OCI-LY7 (cell line): ENCODE measurements around the gene DNAJB14. TPM values are rescaled to one million over a fixed set of nuclear protein-coding genes. Genes with fewer than 3 reads are reported as not detected.

ENCODE experiments used
- BruUV-seq: library from RNA; stranded (reverse); fragments of 400-500 nt; replicated peaks from 2 replicates; lab custom pipeline; 2021; lab: Mats Ljungman, UMichigan
- CTCF ChIA-PET: fragments of 300-600 bp; sonication (Branson Sonifier 250); formaldehyde crosslinking; loops from one replicate; lab custom pipeline; 2022; ENCODE audit warnings: antibody characterized with exemption; ENCODE audit not compliant: unreplicated experiment; lab: Charles Lee
- POLR2A ChIA-PET: fragments of 300-600 bp; sonication (Branson Sonifier 250); formaldehyde crosslinking; loops from one replicate; lab custom pipeline; 2022; ENCODE audit warnings: antibody characterized with exemption; lab: Charles Lee
- DNase-seq: peaks from one replicate; pipeline ENCODE4 v3.0.0-alpha.2; 2015; ENCODE audit warnings: low spot score
- H2AFZ ChIP-seq: fragments of 200-600 bp; sonication (generic), shearing (Covaris generic); 2 replicates; pipeline ENCODE4 v1.6.1; 2014; ENCODE audit warnings: mild to moderate bottlenecking, antibody characterized with exemption, low read length, moderate library complexity
- H3K27ac ChIP-seq: fragments of 200-600 bp; sonication (generic); 2 replicates; pipeline ENCODE4 v1.5.1; 2014; ENCODE audit warnings: mixed run types, low read depth, mild to moderate bottlenecking, moderate library complexity, low read length, inconsistent platforms; ENCODE audit not compliant: poor library complexity, severe bottlenecking
- H3K36me3 ChIP-seq: fragments of 200-600 bp; sonication (generic); 2 replicates; pipeline ENCODE4 v1.6.1; 2014; ENCODE audit warnings: mild to moderate bottlenecking, antibody characterized with exemption, low read length, moderate library complexity, mixed read lengths; ENCODE audit not compliant: insufficient read depth
- H3K4me1 ChIP-seq: fragments of 200-600 bp; sonication (generic); 2 replicates; pipeline ENCODE4 v1.5.1; 2014; ENCODE audit warnings: mild to moderate bottlenecking, low read length; ENCODE audit not compliant: insufficient read depth, poor library complexity, severe bottlenecking
- H3K4me2 ChIP-seq: fragments of 200-600 bp; sonication (generic); 2 replicates; pipeline ENCODE4 v1.6.1; 2014; ENCODE audit warnings: mild to moderate bottlenecking, low read length
- H3K4me3 ChIP-seq: fragments of 200-600 bp; sonication (generic); 2 replicates; pipeline ENCODE4 v1.5.1; 2014; ENCODE audit warnings: mild to moderate bottlenecking, low read depth, low read length; ENCODE audit not compliant: poor library complexity, severe bottlenecking
- H3K79me2 ChIP-seq: fragments of 200-600 bp; sonication (generic); 2 replicates; pipeline ENCODE4 v1.6.1; 2016; ENCODE audit warnings: low read depth, mild to moderate bottlenecking, low read length, moderate library complexity, mixed read lengths; ENCODE audit not compliant: insufficient read depth
- H3K9me2 ChIP-seq: fragments of 200-600 bp; sonication (generic); 2 replicates; pipeline ENCODE4 v1.6.1; 2016; ENCODE audit warnings: mild to moderate bottlenecking, low read length, mixed read lengths; ENCODE audit not compliant: insufficient read depth
- H3K9me3 ChIP-seq: fragments of 200-600 bp; sonication (generic); 2 replicates; pipeline ENCODE4 v1.6.1; 2014; ENCODE audit warnings: mild to moderate bottlenecking, mixed run types, low read length, mixed read lengths
- H4K20me1 ChIP-seq: fragments of 200-600 bp; sonication (generic); 2 replicates; pipeline ENCODE4 v1.6.1; 2014; ENCODE audit warnings: mild to moderate bottlenecking, antibody characterized with exemption, low read length, moderate library complexity, mixed read lengths; ENCODE audit not compliant: insufficient read depth
- EZH2phosphoT487 ChIP-seq: fragments of 200-600 bp; sonication (generic); IDR thresholded peaks from 2 replicates; pipeline ENCODE4 v1.6.1; 2018; ENCODE audit warnings: low read depth, borderline replicate concordance, mild to moderate bottlenecking, mixed run types, antibody characterized with exemption, low read length, moderate library complexity, mixed read lengths
- intact Hi-C: fragments of 100-400 bp; cut with micrococcal nuclease; formaldehyde crosslinking; loops from one replicate; pipeline ENCODE4 v1.10.0; 2022; ENCODE audit not compliant: unreplicated experiment
- total RNA-seq, 2 experiments: library from RNA; depleted of rRNA in 1 of 2; stranded (reverse); fragments of >200 nt in 1 of 2; shearing (Covaris generic) in 1 of 2; gene quantifications; 2 replicates each; pipeline ENCODE4 v1.2.3, GENCODE V29; 2014 to 2022
- TF ChIP-seq, protein P1 (sequence below): fragments of 200-600 bp; sonication (generic); conservative IDR thresholded peaks from 2 replicates; pipeline ENCODE4 v1.5.1; 2014; ENCODE audit warnings: mild to moderate bottlenecking, antibody characterized with exemption, low read length, moderate library complexity, mixed read lengths

DNAJB14 gene
- total RNA-seq, 2 experiments from 2014 or later, result 13.3 to 44.9 TPM

GRCh38 chr4:99875071-99875470 is 71.3 kb downstream of the DNAJB14 start:
- no peak for DNase-seq
- H3K79me2 ChIP-seq, result no peaks in the 10 kb centered on the region
- no peak overlapping the region for H3K27ac ChIP-seq
- H4K20me1 ChIP-seq, result no peaks in the 10 kb centered on the region
- ChIA-PET CTCF (no interaction called here), POLR2A (interaction anchor here (1.5 kb wide), 1 partner anchor 29 kb away, joined by 4 read pairs; no protein-coding TSS in a partner anchor)
- H3K9me3 ChIP-seq, result no peaks in the 10 kb centered on the region
- H3K4me3 ChIP-seq, result no peak overlapping the region
- H3K4me1 ChIP-seq, result no peaks in the 10 kb centered on the region
- no peak overlapping the region for H3K4me2 ChIP-seq
- no peak overlapping the region for H2AFZ ChIP-seq
- BruUV-seq, result no TSS peak
- no peaks in the 10 kb centered on the region for H3K9me2 ChIP-seq
- peaks cover 61% of the 10 kb centered on the region for H3K36me3 ChIP-seq
- TF ChIP-seq EZH2phosphoT487, result no peak
- TF ChIP-seq, protein P1, sequence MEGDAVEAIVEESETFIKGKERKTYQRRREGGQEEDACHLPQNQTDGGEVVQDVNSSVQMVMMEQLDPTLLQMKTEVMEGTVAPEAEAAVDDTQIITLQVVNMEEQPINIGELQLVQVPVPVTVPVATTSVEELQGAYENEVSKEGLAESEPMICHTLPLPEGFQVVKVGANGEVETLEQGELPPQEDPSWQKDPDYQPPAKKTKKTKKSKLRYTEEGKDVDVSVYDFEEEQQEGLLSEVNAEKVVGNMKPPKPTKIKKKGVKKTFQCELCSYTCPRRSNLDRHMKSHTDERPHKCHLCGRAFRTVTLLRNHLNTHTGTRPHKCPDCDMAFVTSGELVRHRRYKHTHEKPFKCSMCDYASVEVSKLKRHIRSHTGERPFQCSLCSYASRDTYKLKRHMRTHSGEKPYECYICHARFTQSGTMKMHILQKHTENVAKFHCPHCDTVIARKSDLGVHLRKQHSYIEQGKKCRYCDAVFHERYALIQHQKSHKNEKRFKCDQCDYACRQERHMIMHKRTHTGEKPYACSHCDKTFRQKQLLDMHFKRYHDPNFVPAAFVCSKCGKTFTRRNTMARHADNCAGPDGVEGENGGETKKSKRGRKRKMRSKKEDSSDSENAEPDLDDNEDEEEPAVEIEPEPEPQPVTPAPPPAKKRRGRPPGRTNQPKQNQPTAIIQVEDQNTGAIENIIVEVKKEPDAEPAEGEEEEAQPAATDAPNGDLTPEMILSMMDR, result no peak
- intact Hi-C loops, result no loop called here

- Histone ChIP-seq H3K4me1 (no peaks in the 10 kb centered on the region), H3K9me2 (no peaks in the 10 kb centered on the region), H3K27ac (no peak overlapping the region), H3K36me3 (peaks cover 66% of the 10 kb centered on the region), H3K9me3 (no peaks in the 10 kb centered on the region), H4K20me1 (no peaks in the 10 kb centered on the region), H3K4me3 (no peak overlapping the region), H3K4me2 (no peak overlapping the region), H2AFZ (no peak overlapping the region), H3K79me2 (no peaks in the 10 kb centered on the region)
- no peak for TF ChIP-seq EZH2phosphoT487
- TF ChIP-seq, protein P1, result no peak
- CTCF ChIA-PET, result no interaction called here
- intact Hi-C loops, result no loop called here
- no TSS peak for BruUV-seq
- POLR2A ChIA-PET, result no interaction called here
- no peak for DNase-seq
These were observed 73.8 kb downstream of the DNAJB14 start for GRCh38 chr4:99872570-99872969.

DNA sequence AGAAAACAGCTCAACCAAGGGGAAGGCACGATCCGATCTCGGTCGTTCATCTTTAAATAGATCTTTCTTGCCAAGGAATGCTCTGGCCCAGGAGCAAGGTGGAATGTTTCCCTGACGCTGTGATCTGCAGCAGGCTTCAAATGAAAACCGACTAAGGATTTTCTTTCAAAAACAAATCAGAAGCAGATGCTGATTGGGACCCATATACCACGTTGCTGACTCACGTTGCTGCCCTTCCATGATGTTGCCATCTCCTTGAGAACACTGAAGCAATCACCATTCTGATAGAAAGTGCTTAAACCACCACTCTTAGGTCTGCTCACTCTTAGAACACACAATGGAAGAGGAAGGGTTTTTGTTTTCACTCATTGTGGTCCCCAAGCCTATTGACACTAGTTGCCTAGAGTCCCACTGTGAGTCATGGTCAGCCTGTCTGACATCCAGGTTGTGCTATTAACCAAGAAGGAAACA is 78.3 kb downstream of the DNAJB14 start:
- ChIA-PET CTCF (no interaction called here), POLR2A (interaction anchor here (0.6 kb wide), 1 partner anchor 11 kb away, joined by 5 read pairs; no protein-coding TSS in a partner anchor)
- Histone ChIP-seq H3K9me2 (no peaks in the 10 kb centered on the region), H3K36me3 (peaks cover 92% of the 10 kb centered on the region), H4K20me1 (no peaks in the 10 kb centered on the region), H3K9me3 (no peaks in the 10 kb centered on the region), H2AFZ (no peak overlapping the region), H3K4me2 (no peak overlapping the region), H3K79me2 (no peaks in the 10 kb centered on the region), H3K4me1 (no peaks in the 10 kb centered on the region), H3K4me3 (no peak overlapping the region), H3K27ac (no peak overlapping the region)
- intact Hi-C loops, result no loop called here
- TF ChIP-seq EZH2phosphoT487, result no peak
- TF ChIP-seq, protein P1, result no peak
- BruUV-seq, result no TSS peak
- no peak for DNase-seq
